Measurements from ENCODE around the gene PCDH9.

Gene PCDH9

GRCh38 chr13:67224148-67224846, 5.8 kb downstream of the PCDH9 start:
- DNase-seq: peak; percentile 40

GRCh38 chr13:67223742-67224141, 6.4 kb downstream of the PCDH9 start:
- no peak for DNase-seq

- no peak for DNase-seq
These were observed 7.1 kb downstream of the PCDH9 start for GRCh38 chr13:67223024-67223423.

GRCh38 chr13:67221630-67222226, 8.4 kb downstream of the PCDH9 start:
- no peak for DNase-seq

GRCh38 chr13:67219113-67219512, 11.0 kb downstream of the PCDH9 start:
- DNase-seq: no peak

- DNase-seq: no peak
These were observed 12.3 kb downstream of the PCDH9 start for GRCh38 chr13:67217880-67218279.

GRCh38 chr13:67216864-67217263, 13.3 kb downstream of the PCDH9 start:
- DNase-seq: no peak

- DNase-seq: no peak
These were observed 19.9 kb downstream of the PCDH9 start for GRCh38 chr13:67210208-67210607.

GRCh38 chr13:67208552-67208951, 21.6 kb downstream of the PCDH9 start:
- no peak for DNase-seq

- no peak for DNase-seq
These were observed 25.4 kb downstream of the PCDH9 start for GRCh38 chr13:67204764-67205163.

- no peak for DNase-seq
These were observed 29.5 kb downstream of the PCDH9 start for GRCh38 chr13:67200605-67201004.

- DNase-seq: no peak
These were observed 30.0 kb downstream of the PCDH9 start for GRCh38 chr13:67200183-67200582.

- DNase-seq: no peak
These were observed 32.4 kb downstream of the PCDH9 start for GRCh38 chr13:67197704-67198103.

- no peak for DNase-seq
These were observed 36.2 kb downstream of the PCDH9 start for GRCh38 chr13:67193979-67194378.

- no peak for DNase-seq
These were observed 37.4 kb downstream of the PCDH9 start for GRCh38 chr13:67192751-67193150.

- no peak for DNase-seq
These were observed 43.1 kb downstream of the PCDH9 start for GRCh38 chr13:67186995-67187569.

- no peak for DNase-seq
These were observed 45.9 kb downstream of the PCDH9 start for GRCh38 chr13:67184247-67184646.

GRCh38 chr13:67183151-67183550, 47.0 kb downstream of the PCDH9 start:
- DNase-seq: no peak

- no peak for DNase-seq
These were observed 54.2 kb downstream of the PCDH9 start for GRCh38 chr13:67175836-67176459.

- DNase-seq: no peak
These were observed 61.8 kb downstream of the PCDH9 start for GRCh38 chr13:67168384-67168783.

- no peak for DNase-seq
These were observed 62.7 kb downstream of the PCDH9 start for GRCh38 chr13:67167420-67167819.

- no peak for DNase-seq
These were observed 69.0 kb downstream of the PCDH9 start for GRCh38 chr13:67161176-67161575.

- DNase-seq: no peak
These were observed 71.2 kb downstream of the PCDH9 start for GRCh38 chr13:67158903-67159302.

- DNase-seq: no peak
These were observed 73.4 kb downstream of the PCDH9 start for GRCh38 chr13:67156723-67157060.
